ENCODE data around the gene ADGRA1. TPM values are rescaled to one million over a fixed set of nuclear protein-coding genes. Genes with fewer than 3 reads are reported as not detected.

Gene ADGRA1
- total RNA-seq, 4 donors from 2014 or later, result under 0.01 TPM; not detected in 3

DNA sequence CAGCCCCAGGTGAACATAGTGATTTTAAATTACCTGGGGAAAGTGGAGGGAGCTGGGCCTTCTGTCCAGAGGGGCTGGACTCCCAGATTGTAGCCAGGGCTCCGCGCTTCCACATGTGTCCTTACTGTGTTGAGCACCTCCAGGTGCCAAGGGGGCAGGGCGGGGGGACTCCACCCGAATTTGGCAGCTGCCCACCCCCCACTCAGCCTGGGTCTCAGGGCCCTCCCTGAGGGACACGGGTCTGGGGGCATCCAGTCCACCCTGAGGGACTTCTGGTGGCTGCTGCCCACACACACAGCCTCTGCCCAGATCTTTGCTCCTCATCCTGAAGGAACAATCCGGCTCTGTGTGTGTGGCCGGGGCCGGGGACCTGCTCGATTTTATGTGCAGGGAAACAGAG is 28.2 kb upstream of the ADGRA1 start:
- 69 to 70% methylated on average over 8 to 9 of the region's 9 CpGs for WGBS, 2 donors

DNA sequence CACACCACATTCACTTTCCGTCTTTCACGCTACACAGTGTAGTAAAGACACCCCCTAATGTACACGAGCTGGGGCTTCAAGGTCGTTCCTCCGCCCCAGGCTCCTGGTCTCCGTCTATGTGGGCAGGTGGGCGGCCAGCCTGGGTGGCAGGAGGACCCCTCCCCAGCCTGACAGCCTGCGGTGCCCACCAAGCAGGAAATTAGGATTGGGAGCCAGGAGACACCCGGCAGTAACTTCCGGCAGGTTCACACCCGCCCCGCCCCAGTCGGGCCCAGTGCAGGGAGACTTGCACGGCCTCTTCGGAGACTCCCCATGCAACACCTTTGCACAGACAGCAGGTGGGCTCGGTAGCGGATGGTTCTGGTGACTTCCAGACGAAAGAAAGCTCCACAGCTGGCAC is 27.7 kb upstream of the ADGRA1 start:
- TF ChIP-seq POLR2A (IDR thresholded peaks at IDR 0.05) (no peak), CTCF (IDR thresholded peaks at IDR 0.05) (no peak), EP300 (IDR thresholded peaks at IDR 0.05) (no peak)
- Histone ChIP-seq H3K27me3 (peaks cover 0 to 10% of the 10 kb centered on the region in 2 donors), H3K27ac (no peak overlapping the region), H3K4me3 (no peak overlapping the region), H3K4me1 (peaks cover 0 to 4% (median 0%) of the 10 kb centered on the region in 4 donors), H3K36me3 (no peaks in the 10 kb centered on the region), H3K9me3 (no peaks in the 10 kb centered on the region)
- no peak for DNase-seq (ENCODE audit: low spot score in 2 of 2)
- WGBS, 2 donors, result 81 to 82% methylated on average over 14 to 17 of the region's 18 CpGs

More for the DNA sequence above, 28.2 kb upstream of the ADGRA1 start:
- H3K4me3 ChIP-seq, result no peak overlapping the region
- no peaks in the 10 kb centered on the region for H3K36me3 ChIP-seq
- H3K27me3 ChIP-seq, result peaks cover 0 to 10% of the 10 kb centered on the region in 2 donors
- H3K27ac ChIP-seq, result no peak overlapping the region
- TF ChIP-seq POLR2A (IDR thresholded peaks at IDR 0.05) (no peak), EP300 (IDR thresholded peaks at IDR 0.05) (no peak), CTCF (IDR thresholded peaks at IDR 0.05) (no peak)
- no peak for DNase-seq (ENCODE audit: low spot score in 2 of 2)
- H3K4me1 ChIP-seq, result peaks cover 0 to 4% (median 0%) of the 10 kb centered on the region in 4 donors
- H3K9me3 ChIP-seq, result no peaks in the 10 kb centered on the region

DNA sequence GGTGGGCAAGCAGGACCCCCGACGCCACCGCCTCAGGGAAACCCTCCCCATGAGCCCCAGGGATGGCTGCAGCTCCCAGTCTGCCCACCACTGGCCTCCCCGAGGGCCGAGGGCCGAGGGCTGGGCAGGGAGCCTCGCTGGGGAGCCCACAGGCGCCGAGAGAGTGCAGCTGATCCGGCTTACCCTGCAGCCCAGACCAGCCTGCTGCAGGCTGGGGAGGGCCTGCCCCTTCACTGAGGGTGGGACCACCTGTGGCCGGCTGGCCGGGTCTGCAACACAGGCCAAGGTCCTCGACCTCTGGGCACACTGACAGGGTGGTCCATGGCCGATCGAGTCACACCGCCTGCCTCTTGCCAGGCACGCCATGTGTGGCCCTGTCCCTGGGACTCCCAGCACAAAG is 27.3 kb upstream of the ADGRA1 start:
- no peak for DNase-seq (ENCODE audit: low spot score in 2 of 2)
- TF ChIP-seq POLR2A (IDR thresholded peaks at IDR 0.05) (no peak), EP300 (IDR thresholded peaks at IDR 0.05) (no peak), CTCF (IDR thresholded peaks at IDR 0.05) (no peak)
- Histone ChIP-seq H3K36me3 (no peaks in the 10 kb centered on the region), H3K9me3 (no peaks in the 10 kb centered on the region), H3K27ac (no peak overlapping the region), H3K4me1 (peaks cover 0 to 4% (median 0%) of the 10 kb centered on the region in 4 donors), H3K4me3 (no peak overlapping the region), H3K27me3 (peaks cover 0 to 8% of the 10 kb centered on the region in 2 donors)
- WGBS, 2 donors, result 68 to 73% methylated on average over 3 to 11 of the region's 17 CpGs

DNA sequence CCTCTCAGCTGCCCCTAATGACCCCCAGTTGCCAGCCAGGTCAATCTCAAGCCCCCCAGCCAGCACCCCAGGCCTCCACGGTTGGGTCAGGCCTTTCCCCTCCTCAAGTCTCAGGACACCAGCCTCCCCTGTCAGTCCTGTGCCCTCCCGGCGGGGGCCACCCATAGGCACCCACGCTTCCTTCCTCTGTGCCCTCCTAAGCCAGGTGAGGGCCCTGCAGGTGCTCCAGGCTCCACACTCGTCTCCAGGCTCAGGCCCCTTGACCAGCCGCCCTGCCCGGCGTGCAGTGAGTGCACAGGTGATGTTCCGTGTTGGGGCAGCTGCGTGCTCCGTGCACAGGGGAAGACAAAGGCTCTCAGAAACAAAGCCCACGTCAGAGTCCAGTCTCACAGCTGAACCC is 26.8 kb upstream of the ADGRA1 start:
- Histone ChIP-seq H3K27ac (no peak overlapping the region), H3K9me3 (no peaks in the 10 kb centered on the region), H3K36me3 (no peaks in the 10 kb centered on the region), H3K27me3 (peaks cover 0 to 3% of the 10 kb centered on the region in 2 donors), H3K4me1 (peaks cover 0 to 4% (median 0%) of the 10 kb centered on the region in 4 donors), H3K4me3 (no peak overlapping the region)
- TF ChIP-seq EP300 (IDR thresholded peaks at IDR 0.05) (no peak), POLR2A (IDR thresholded peaks at IDR 0.05) (no peak), CTCF (IDR thresholded peaks at IDR 0.05) (no peak)
- 79 to 85% methylated on average over 11 to 12 of the region's 12 CpGs for whole genome bisulfite sequencing, 2 donors
- DNase-seq (ENCODE audit: low spot score in 2 of 2), result no peak

DNA sequence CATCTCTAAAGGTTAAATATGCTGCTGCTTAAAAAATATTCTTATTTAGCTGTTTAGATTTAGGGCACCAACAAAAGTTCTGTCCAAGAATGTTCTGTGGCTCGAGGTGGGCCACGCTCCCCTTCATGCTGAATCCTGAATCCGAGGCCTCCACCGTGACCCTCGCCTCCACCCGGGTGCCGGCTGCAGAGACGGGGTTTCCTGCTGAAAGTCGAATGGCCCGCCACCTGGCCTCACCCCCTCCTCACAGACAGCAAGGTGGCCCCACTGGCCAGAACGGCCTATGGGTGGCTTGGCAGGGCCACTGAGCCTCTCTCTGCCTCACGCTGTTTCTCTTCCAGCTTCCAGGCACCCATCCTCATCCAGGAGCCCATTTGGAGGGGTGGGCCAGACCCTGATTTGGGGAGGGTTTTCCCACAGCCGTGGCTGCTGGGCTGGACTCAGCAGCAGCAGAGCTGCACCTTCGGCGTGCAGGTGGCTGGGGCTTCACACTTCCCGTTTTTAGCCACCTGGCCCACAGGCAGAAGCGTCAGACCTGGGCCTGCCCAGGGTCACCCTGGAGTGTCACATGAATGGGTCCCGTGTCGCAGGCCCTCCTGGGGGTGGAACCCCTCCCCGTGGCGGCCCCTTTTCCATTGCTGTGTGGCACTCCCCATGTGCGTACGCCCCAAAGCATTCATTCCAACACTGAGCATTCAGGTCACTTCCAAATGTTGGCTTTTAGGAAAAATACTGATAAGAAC is 26.3 kb upstream of the ADGRA1 start:
- no peaks in the 10 kb centered on the region for H3K9me3 ChIP-seq
- DNase-seq (ENCODE audit: low spot score in 2 of 2), result no peak
- WGBS, 2 donors, result 80 to 86% methylated on average over 23 of the region's 23 CpGs
- H3K4me3 ChIP-seq, result no peak overlapping the region
- no peaks in the 10 kb centered on the region for H3K27me3 ChIP-seq
- H3K36me3 ChIP-seq, result no peaks in the 10 kb centered on the region
- no peak overlapping the region for H3K27ac ChIP-seq
- TF ChIP-seq POLR2A (IDR thresholded peaks at IDR 0.05) (no peak), EP300 (IDR thresholded peaks at IDR 0.05) (no peak), CTCF (IDR thresholded peaks at IDR 0.05) (no peak)
- peaks cover 0 to 4% (median 0%) of the 10 kb centered on the region in 4 donors for H3K4me1 ChIP-seq
